Heart left ventricle (tissue), 13 donors: ENCODE measurements around the gene PLOD2.

ENCODE experiments used
- POLR2A ChIP-seq, 2 donors: fragments of 450-650 bp; IDR thresholded peaks; one replicate each; pipeline ENCODE4 v1.6.1; 2017; ENCODE audit warnings: antibody characterized with exemption in 2 of 2, mild to moderate bottlenecking in 2 of 2, moderate library complexity in 2 of 2
- TF ChIP-seq, protein P1 (sequence below), 12 donors: fragments of 200-600 bp; sonication (generic) in 4 of 12; IDR thresholded peaks; one replicate each; pipeline versions ENCODE4 v1.5.0 to v1.8.0; 2018 to 2022; ENCODE audit warnings: antibody characterized with exemption in 12 of 12, mild to moderate bottlenecking in 5 of 12
- donor health status: ischemic (EF 13 %, LVEDD 7.1; RV severe dilation, severe dysfunction).
- donor health status: DM: no; HTN: yes; CAD: no.
- donor health status: DM: no; HTN: no; CAD: no.
- donor health status: ischemic (EF 25% LVEDD 6.9; RV normal size, moderate dysfunction).
- donor health status: ischemic (EF 25% LVEDD 5.7; RV mildly dilated, moderate dysfunction).
- donor health status: ischemic (EF 35%, LVEDD 5.7; RV mildly dilated, moderate dysfunction).
- donor health status: nonischemic (EF 11% LVEDD 7.7; RV severe dilation, severe dysfunction).
- donor health status: DM: yes; HTN: yes; CAD: no.
- donor health status: PGD.
- donor health status: ischemic (EF 29% LVEDD 5.4; RV normal size, mild dysfunction).
- donor health status: nonischemic (EF 23%, LVEDD 6.1; RV moderate dilation, normal function).

DNA sequence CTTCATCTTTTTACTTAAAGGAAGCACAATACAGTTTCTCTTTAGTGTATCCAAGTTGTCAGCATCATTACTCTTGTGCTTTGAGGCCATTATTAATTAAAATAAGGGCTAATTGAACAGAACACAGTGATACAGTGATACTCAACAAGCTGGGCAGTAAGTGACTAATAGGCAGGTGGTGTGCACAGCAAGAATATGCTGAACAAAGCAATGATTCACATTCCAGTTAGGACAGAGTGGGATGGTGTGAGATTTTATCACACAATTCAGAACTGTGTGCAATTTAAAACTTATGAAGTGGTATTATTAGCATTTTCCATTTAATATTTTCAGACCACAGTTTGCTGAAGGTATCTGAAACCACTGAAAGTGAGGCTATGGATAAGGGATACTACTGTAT, 116.9 kb downstream of the PLOD2 start:
- TF ChIP-seq, protein P1, sequence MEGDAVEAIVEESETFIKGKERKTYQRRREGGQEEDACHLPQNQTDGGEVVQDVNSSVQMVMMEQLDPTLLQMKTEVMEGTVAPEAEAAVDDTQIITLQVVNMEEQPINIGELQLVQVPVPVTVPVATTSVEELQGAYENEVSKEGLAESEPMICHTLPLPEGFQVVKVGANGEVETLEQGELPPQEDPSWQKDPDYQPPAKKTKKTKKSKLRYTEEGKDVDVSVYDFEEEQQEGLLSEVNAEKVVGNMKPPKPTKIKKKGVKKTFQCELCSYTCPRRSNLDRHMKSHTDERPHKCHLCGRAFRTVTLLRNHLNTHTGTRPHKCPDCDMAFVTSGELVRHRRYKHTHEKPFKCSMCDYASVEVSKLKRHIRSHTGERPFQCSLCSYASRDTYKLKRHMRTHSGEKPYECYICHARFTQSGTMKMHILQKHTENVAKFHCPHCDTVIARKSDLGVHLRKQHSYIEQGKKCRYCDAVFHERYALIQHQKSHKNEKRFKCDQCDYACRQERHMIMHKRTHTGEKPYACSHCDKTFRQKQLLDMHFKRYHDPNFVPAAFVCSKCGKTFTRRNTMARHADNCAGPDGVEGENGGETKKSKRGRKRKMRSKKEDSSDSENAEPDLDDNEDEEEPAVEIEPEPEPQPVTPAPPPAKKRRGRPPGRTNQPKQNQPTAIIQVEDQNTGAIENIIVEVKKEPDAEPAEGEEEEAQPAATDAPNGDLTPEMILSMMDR (IDR thresholded peaks at IDR 0.05), result no peak
- no peak for TF ChIP-seq POLR2A (IDR thresholded peaks at IDR 0.05)
